OCI-LY3 (cell line): Measurements from ENCODE around the gene S100A10.

ENCODE experiments used
- EZH2phosphoT487 ChIP-seq: fragments of 200-600 bp; shearing (Covaris generic); IDR thresholded peaks from 2 replicates; pipeline ENCODE4 v1.6.1; 2018; ENCODE audit warnings: antibody characterized with exemption, mixed run types, low read depth
- TF ChIP-seq, protein P1 (sequence below): fragments of 200-600, 300-600 bp; sonication (generic); IDR thresholded peaks from 2 replicates; pipeline ENCODE4 v1.5.1; 2014; ENCODE audit warnings: antibody characterized with exemption, low read length, low read depth

DNA sequence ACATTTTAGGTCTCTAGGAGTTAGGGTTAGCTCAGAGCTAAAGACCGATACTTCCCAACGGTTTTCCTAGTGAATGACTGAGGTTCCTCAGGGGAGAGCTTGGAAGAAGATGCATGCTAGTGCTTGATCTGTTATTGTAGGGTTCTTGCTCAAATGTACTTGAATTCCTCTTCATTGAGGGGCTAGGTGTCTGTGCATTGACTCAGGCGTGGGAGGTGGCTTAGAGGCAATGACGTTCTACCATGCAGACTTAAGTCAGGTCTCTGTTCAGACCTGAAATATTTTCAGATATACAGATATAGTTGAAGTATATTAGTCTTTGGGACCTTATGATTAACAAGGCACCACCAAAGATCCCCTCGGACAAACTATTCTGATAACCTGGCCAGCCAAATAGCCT lies 23.5 kb downstream of the S100A10 start:
- TF ChIP-seq, protein P1, sequence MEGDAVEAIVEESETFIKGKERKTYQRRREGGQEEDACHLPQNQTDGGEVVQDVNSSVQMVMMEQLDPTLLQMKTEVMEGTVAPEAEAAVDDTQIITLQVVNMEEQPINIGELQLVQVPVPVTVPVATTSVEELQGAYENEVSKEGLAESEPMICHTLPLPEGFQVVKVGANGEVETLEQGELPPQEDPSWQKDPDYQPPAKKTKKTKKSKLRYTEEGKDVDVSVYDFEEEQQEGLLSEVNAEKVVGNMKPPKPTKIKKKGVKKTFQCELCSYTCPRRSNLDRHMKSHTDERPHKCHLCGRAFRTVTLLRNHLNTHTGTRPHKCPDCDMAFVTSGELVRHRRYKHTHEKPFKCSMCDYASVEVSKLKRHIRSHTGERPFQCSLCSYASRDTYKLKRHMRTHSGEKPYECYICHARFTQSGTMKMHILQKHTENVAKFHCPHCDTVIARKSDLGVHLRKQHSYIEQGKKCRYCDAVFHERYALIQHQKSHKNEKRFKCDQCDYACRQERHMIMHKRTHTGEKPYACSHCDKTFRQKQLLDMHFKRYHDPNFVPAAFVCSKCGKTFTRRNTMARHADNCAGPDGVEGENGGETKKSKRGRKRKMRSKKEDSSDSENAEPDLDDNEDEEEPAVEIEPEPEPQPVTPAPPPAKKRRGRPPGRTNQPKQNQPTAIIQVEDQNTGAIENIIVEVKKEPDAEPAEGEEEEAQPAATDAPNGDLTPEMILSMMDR: no peak
- no peak for TF ChIP-seq EZH2phosphoT487
